SW480 (cell line): ENCODE results near the gene SLC7A5.
"Not testable (repeated sequence)": the region's sequence is repeated elsewhere in the genome, so short reads cannot be mapped to it uniquely, and the experiment has no call there.

Source experiments
- DNase-seq: peaks from one replicate; pipeline ENCODE4 v3.0.0-alpha.2; 2016; ENCODE audit warnings: low spot score

The SLC7A5 gene

DNA sequence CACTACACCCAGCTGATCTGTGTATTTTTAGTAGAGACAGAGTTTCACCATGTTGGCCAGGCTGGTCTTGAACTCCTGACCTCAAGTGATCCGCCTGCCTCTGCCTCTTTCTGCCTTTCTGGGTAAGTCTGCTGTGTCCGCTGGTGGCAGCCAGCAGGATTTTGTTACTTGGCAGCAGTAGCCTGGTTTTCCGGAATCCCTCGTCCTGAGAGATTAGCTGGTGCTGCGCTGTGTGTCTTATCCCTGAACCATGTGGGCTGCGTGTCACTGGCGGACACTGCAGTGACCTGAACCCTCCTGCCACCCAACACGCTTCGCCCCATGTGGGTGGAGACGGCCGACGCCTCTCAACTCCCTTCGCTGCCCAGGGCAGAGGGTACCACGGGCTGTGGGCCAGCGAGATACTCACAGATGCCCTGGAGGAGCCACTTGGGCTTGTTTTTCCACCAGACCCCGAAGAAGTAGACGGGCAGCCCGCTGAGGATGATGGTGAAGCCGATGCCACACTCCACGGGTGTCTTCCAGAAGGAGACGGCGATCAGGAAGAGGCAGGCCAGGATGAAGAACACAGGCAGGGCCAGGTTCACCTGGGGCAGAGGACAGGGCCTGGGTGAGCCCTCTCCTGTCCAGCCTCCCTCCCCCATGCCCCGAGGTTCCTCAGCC is 35.2 kb downstream of the SLC7A5 start:
- no peak for DNase-seq

DNA sequence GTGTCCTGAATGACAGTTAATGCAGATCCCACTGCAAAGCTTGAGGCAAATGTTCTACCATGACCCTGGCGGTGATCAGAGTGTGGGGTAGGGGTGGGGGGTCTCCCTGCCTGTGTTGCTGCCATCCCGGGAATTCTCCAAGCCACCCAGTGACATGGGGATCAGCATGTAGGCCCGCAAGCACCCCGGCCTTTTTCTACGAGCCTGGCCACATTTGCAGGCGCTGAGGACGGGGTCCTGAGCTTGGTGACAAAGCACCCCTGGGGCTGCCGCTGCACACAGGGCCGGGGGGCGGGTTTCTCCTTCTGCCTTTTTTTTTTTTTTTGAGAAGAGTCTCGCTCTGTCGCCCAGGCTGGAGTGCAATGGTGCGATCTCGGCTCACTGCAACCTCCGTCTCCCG is 35.8 kb downstream of the SLC7A5 start:
- DNase-seq = no peak

DNA sequence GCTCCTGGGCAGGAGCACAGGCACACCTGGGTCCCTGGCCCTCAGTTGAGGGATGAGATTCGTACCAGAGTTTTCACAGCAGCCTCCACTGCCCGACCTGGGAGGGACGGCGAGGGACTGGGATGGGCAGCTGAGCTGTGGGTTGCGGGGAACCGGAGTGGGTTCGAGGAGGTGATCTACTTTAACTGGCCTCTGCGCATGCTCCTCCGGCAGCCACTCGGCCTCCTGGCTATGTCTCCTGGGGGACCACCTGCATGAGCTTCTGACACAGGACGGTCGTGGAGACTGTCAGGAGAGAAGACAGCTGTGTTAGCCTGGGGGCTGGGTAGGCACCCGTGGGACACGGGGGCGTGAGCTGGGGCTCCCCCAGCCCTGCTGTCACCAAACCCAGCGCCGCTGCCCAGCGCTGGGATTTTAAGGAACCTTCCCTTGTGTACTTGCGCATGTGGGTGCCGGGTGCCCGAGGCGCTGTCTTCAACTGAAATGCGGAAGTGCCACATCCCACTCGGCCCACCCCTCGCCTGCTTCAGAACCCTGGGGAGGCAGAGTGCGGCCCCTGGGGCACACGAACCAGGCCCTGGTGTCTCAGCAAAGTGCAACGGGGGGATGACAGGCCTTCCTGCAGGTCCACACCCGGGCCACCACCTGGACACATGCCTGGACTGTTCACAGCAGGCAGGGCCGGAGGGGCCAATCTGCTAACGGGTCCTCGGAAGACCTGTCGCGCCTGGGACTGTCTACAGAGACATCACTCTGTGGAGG is 36.4 kb downstream of the SLC7A5 start:
- no peak for DNase-seq

DNA sequence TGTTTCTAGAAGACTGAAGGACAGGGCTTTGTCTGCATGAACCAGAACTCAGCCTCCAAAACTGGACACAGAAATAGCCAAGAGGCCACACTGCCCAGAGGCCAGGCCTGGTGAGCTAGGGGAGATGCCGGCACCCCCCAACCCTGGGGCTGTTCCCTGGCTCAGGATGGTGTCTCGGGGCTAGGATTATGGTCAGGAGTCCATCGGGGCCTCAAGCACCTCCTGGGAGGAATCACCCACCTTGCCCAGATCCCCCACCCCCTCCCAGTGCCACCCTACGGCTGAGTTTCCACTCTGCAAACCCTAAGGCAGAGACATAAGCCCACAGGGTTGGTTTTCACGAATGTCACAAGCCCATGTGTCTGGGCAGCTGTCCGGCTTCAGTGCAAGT is 37.2 kb downstream of the SLC7A5 start:
- no peak for DNase-seq

DNA sequence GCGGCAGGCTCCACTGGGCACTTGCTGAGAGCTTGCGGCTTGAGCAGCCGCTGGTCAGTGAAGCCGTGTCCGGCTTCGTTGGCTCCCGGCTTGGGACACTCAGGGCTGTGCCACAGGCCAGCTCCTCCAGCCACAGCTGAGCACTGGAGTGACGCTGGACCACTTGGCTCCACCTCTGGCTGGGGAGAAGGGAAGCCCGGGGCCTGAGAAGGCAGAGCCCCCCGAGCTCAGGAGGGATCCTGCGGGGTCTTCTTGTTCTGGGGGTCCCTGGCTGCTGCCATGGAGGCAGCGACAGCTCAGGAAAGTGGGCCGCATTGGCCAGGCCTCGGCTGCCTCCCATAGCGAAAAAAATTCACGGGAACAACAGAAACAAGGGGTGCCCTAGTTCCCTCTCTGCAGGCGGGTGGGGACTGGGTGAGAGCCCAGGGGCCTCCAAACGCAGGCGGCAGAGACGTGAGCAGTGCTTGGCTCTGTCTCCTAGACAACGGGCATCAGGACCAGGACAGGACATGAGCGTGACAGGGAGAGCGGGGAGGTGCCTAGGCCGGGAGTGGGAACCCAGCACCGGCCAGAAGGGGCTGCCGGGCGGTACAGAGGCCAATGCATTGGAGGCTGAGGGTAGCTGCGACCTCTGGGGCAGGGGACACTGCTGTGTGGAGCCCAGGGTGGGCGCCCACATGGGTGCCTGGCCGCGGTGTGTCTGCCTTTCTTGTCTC is 37.7 kb downstream of the SLC7A5 start:
- DNase-seq = no peak

DNA sequence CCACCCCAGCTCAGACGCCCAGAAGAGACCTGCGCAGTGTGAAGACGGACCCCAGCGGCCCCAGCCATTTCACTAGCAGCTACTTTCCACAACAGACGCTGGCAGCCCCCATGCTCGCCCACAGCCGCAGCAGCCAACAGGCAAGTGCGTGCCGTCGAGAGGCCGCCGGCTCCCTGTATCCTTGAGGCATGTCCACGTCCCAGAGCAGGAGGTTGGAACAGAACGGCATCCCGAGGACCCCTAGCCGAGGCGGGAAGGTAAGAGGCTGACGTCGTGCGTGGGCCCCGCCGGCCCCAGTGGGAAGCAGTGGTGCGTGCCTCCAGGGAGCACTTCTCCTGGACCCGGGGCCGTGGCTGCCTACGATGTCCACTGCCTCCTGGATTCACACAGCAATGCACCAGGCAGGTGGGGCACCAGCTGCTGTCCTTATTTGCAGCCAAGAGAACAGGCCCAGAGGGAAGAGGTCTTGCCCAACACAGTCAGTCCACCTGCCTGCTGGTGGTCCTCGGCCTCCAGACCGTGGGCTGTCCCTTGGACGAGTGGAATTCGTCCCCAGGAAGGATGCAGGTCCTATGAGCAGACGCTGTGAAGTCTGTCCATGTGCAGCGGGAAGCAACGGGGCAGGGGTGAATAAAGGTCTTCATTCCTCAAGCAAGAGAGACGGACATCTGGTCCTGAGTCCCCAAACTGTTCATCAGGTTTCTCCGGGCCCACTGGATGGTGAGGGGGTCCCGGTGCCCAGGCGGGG is 38.5 kb downstream of the SLC7A5 start:
- DNase-seq = no peak

DNA sequence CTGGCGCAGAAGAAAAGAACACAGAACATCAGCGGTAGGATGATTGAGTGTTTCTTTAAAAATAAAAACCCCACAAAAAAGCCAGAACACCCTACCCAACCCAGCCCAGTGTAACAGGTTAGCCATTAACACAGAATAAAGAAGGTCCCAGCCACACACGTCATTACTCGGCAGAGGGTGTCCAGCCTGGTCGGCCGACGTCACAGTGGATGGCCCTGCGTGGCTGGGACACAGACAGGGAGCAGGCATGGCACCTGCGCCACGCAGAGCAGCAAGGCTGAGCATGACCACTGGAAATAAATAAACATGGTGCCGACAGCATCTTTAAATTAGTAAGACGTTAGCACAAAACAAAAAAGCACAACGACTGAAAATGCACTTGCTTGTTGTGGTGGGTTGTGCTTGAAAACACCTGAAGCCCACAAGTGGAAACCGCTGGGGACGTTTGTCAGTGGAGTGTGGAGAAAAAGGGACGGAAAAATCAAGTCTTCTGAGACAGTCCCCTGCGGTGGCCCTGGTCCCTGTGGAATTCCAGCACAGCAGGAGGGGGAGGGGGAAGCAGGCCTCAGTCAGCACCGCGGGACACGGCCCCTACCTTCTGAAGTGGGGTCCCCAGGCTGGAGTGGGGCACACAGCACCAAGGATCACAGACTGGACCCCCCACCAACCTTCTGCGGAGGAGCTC is 39.2 kb downstream of the SLC7A5 start:
- DNase-seq = no peak

DNA sequence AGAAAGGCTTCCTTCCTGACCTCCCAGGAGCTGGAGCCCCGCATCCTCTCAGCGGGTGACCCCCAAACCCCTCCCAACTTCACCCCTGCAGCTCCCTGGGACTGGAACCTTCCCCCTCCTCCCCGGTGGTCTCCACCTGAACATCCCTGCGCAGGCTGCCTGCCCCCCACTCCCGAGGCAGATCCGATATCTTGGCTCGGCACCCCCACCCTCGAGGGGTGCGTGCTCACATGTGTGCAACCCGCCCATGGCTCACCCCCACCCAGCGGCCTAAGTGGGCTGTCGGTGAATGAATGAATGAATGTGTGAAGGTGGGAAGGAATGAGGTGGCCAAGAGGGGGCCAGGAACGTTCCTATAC is 39.7 kb downstream of the SLC7A5 start:
- DNase-seq = no peak

DNA sequence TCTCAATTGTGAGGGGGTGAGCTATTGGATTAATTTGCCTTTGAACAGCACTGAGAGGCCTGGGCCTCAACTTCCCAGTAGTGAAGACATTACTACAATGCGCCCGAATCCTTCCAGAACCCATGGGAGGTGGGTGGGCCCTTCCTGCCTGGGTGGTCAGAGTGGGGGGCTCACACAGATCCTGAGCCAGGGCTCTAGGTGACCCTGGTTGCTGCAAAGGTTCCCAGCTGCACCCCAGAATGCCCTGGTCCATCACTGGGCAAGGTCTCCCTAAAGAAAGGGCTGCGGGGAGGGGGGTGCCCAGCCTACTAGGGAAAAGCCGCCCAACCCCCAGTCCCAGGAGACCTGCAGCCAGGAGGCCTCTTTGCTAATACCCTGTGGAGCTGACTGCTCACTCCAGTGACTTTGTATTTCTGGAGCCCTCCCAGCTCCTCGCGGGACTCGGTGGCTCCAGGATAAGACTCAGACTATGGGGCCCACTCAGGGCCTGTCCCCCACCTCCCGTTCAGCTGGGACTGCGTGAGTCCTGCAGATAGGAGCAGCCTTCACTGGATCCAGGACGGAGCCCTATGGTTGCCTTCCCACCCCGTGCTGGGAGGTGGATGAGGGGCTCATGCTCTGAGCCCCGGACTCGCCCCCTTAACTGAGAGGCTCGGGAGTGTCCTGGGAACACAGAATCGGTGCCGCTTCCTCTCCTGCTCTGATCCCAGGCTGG is 40.2 kb downstream of the SLC7A5 start:
- DNase-seq = no peak

DNA sequence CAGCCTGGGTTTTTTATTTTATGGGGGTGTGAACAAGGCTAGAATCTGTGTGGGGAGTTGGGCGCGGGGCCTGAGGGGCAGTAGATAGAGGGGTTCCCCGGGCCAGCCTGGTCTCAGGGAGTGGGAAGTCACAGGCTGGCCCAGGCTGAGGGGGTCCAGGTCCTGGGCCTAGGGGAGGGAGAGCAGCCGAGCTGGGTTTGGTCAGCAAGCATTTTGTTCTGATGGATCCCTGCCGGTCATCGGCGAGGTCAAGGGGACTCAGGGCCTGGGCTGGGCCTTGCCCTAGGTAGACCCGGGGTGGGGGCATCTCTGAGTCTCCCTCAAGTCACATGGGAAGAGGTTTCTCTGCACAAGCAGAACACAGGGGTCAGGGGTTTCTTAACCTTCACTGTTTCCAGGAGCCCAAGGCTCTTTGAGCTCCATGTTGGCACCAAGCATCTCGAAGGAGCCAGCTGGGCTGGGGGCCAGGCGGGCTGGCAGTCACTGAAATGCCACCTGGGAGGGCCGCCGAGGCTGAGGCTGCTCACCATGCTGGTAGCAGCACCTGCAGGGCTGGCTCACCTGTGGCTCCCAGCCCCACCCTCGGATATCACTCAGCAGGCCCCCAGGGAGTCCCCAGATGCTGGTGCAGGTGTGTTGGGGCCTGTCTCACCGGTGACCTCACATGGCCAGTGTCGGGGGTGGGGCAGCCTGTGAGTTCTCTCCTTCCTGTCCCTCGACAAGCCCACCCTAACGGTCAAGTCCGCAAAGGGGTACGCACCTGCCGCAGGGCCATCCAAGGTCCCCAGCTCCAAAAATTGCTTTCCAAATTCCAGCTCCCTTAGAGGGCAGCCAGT is 41.0 kb downstream of the SLC7A5 start:
- no peak for DNase-seq

DNA sequence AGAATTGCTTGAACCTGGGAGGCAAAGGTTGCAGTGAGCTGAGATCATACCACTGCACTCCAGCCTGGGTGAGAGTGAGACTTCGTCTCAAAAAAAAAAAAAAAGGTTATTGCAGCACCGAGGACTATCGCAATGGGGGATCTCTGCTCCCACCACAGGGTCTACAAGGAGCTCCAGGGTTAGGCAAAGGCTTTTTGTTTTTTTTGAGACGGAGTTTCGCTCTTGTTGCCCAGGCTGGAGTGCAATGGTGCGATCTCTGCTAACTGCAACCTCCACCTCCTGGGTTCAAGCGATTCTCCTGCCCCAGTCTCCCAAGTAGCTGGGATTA is 41.8 kb downstream of the SLC7A5 start:
- not testable (repeated sequence) for DNase-seq

DNA sequence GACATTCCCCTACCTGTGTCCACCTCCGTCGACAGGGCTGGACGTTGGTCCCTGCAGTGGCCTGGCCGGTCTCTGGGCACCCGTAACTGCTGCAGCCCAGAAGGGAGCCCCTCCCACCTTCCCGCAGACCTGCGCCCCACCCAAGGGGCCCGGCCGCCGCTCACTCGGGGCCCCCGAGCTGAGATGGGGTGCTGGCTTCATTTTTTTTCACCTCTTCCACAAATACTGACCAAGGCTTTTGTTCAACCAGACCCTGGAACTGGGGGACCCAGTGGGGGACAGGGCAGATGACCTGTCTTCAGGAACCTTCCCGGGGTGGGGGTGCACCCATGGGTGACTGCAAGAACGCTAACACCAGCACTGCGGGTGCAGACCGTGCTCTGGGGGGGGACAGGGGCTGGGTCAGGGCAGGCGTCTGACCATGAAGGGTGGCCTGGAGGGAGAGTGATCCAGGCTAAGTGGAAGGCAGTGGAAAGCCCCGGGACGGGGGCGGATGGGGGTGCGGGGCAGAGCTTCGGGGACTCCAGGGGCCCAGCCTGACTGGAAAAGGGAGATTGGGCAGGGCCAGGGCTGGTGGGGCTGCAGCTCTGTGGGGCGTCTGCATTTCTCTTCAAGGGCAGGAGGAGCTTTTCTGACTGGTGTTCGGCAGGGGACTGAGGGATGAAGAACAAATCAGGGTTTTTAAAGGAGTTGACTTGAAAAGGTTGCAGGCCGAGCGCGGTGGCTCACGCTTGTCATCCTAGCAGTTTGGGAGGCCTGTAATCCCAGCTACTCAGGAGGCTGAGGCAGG is 42.3 kb downstream of the SLC7A5 start:
- DNase-seq = no peak

DNA sequence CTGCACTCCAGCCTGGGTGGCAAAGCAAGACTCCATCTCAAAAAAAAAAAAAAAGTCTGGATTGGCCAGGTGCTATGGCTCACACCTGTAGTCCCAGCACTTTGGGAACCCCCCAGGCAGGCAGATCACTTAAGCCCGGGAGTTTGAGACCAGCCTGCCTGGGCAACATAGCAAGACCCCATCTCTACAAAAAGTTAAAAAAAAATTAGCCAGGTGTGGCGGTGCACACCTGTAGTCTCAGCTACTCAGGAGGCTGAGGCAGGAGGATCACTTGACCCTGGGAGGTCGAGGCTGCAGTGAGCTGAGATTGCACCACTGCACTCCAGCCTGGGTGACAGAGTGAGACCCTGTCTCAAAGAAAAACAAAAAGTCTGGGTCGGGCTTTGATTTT is 42.9 kb downstream of the SLC7A5 start:
- DNase-seq = not testable (repeated sequence)

DNA sequence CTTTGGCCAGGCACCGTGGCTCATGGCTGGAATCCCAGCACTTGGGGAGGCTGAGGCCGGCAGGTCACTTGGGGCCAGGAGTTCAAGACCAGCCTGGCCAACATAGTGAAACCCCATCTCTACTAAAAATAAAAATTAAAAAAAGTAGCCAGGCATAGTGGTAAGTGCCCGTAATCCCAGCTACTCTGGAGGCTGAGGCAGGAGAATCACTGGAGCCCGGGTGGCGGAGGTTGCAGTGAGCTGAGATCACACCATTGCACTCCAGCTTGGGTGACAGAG is 43.5 kb downstream of the SLC7A5 start:
- not testable (repeated sequence) for DNase-seq

DNA sequence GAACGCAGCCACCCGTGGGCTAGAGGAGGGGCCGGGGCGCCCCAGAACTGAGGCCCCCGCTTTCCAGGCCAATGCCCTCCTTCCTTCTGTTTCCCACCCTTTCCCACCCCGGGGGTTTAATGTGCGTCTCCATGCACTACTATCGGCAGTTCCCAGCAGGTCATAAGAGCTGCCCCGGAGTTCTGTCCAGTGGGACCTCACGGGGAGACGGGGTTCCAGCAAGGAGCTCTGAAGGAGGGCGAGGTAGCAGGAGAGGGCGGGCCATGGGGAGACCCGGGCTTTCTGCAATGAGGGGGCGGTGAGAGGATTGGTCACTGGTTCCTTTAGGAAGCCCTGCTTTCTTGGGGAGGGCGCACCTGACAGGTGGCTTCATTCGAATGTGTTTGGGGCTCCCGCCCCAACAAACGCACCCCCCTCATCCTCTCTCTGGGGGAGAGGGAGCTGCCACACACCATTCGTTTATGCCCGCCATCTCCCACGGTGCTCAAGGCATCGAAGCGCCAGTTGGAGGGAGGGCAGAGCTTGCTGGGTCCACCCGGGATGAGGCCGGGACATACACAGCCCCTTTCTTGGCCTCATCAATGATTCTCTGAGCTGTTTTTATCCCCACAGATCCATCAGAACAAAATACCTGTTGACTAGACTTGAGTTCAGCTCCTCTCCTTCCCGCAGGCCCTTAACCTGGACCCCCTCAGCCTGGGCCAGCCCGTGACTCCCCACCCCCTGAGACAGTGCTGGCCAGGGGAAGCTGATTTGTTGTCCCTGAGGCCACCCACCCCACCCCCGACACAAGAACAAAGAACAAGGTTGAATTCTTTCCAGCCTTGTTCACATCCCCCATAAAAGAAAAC is 44.1 kb downstream of the SLC7A5 start:
- DNase-seq = no peak

DNA sequence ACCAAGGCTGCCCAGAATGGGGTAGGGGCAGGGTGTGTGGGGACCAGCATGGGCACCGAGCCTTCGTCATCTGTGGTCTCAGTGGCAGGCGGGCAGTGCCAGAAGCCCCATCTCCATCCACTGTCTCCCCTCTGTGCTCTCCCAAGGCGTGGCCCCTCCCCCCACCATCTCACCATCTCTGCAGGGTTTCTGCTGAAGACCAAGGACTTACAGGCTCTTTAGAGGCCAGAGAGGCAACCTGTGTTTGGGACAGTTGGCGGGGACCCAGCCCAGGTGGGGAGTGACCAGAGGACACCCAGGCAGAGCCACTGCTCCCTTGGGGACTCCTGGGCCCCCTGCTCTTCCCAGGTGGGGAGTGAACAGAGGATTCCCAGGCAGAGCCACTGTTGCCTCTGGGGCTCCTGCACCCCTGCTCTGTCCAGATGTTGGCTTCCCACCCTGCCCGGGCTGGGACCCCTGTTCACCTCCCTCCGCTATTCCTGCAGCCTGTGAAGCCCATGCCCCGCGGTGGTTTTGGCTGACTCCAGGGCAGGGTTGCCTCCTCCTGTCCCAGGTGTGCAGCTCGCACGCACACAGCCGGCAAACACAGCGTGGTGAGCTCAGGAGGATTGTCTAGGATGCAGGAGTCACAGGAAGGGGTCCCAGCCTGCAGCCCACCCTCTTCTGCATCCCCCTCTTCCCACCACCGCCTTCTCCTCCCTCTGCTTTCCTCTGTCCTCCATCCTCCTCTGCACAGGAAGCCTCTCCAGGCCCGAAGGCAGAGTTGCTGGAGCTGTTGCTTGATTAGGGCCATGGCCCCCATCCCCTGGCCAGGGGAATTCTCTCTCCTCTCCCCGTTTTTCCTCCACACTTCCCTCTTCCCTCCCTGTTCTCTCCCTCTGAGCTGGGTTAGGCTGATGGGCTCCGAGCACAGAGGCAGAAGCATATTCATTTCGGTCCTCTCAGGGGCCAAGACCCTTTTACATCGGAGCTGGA is 45.0 kb downstream of the SLC7A5 start:
- no peak for DNase-seq

DNA sequence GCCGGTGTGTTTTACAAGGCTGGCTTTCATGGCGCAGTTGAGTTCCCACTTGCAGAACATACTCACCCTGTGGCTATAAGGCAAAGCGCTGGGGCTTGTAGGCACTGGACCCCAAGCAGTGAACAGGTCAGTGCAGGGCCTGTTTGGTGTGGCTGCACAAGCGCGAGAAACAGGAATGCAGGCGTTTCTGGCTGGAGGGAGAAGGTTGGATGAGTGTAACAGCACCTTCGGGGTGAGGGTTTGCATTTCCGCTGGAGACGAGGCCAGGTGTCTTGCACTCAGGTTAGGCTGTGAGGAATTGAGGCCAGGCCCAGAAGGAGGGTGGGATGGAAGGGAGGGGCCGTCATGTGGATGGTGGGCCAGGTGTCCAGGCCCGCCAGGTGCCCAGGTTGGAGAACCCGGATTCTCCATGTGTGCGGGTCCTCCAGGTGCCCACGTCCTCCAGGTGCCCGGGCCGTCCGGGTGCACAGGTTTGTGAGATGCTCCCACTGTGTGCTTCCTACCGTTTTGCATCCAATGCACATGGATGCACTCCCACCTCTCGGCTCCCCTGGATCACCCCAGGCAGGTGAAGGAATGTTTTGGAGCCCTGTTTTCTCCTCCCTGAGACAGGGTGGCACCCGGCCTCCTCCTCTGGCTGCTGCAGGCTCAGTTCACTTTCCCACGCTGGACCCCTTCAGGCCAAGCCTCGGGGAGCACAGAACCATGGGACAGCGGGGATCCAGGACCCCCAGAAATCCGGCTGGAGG is 46.0 kb downstream of the SLC7A5 start:
- DNase-seq = no peak
